PC-3 (cell line): Measurements from ENCODE around the gene AGAP1. TPM values are rescaled to one million over a fixed set of nuclear protein-coding genes. Genes with fewer than 3 reads are reported as not detected.

Source experiments
- ATAC-seq: fragments of 200-7000 bp; cut with Tn5 transposase; 2 replicates; pipeline ENCODE4 v1.9.1; 2020; ENCODE audit warnings: mild to moderate bottlenecking, moderate library complexity
- BruUV-seq: library from RNA; stranded (reverse); fragments of 400-500 nt; replicated peaks from 2 replicates; lab custom pipeline; 2021; lab: Mats Ljungman, UMichigan
- CTCF ChIA-PET: fragments of 300-600 bp; sonication (Branson Sonifier 250); formaldehyde crosslinking; loops from one replicate; lab custom pipeline; 2022; ENCODE audit warnings: antibody characterized with exemption; lab: Charles Lee
- POLR2A ChIA-PET: fragments of 300-600 bp; sonication (Branson Sonifier 250); formaldehyde crosslinking; loops from one replicate; lab custom pipeline; 2022; ENCODE audit warnings: antibody characterized with exemption; ENCODE audit not compliant: unreplicated experiment; lab: Charles Lee
- DNase-seq: peaks from one replicate; pipeline ENCODE4 v3.0.0-alpha.2; 2015
- H2AFZ ChIP-seq: fragments of 300-600 bp; sonication (generic); 2 replicates; pipeline ENCODE4 v1.6.0; 2016; ENCODE audit warnings: antibody characterized with exemption, low read length
- H3F3A ChIP-seq: fragments of 300-600 bp; sonication (generic); one replicate; pipeline ENCODE4 v1.6.0; 2017; ENCODE audit warnings: antibody characterized with exemption, low read length, control low read depth, mild to moderate bottlenecking; ENCODE audit not compliant: unreplicated experiment
- H3K27ac ChIP-seq: fragments of 300-600 bp; sonication (generic); 2 replicates; pipeline ENCODE4 v1.5.1; 2016; ENCODE audit warnings: mild to moderate bottlenecking, low read length
- H3K27me3 ChIP-seq: fragments of 300-600 bp; sonication (generic); 2 replicates; pipeline ENCODE4 v1.6.1; 2016; ENCODE audit warnings: low read length, mixed read lengths
- H3K36me3 ChIP-seq: fragments of 300-600 bp; sonication (generic); 2 replicates; pipeline ENCODE4 v1.6.1; 2016; ENCODE audit warnings: low read depth, mixed run types, low read length, mixed read lengths
- H3K4me1 ChIP-seq: fragments of 300-600 bp; sonication (generic); 2 replicates; pipeline ENCODE4 v1.5.1; 2016; ENCODE audit warnings: low read length; ENCODE audit not compliant: insufficient read depth
- H3K4me2 ChIP-seq: fragments of 300-600 bp; sonication (generic); 2 replicates; pipeline ENCODE4 v1.6.0; 2016; ENCODE audit warnings: low read length
- H3K4me3 ChIP-seq: fragments of 300-600 bp; sonication (generic); 2 replicates; pipeline ENCODE4 v1.5.1; 2016; ENCODE audit warnings: mild to moderate bottlenecking, low read length, mixed read lengths
- H3K79me2 ChIP-seq: fragments of 300-600 bp; sonication (generic); 2 replicates; pipeline ENCODE4 v1.6.1; 2017; ENCODE audit warnings: low read length, mixed read lengths
- H3K9ac ChIP-seq: fragments of 300-600 bp; sonication (generic); 2 replicates; pipeline ENCODE4 v1.6.0; 2016; ENCODE audit warnings: mild to moderate bottlenecking, low read length
- H3K9me2 ChIP-seq: fragments of 300-600 bp; sonication (generic); replicated peaks from 2 replicates; pipeline ENCODE4 v1.6.1; 2016; ENCODE audit warnings: mixed run types, low read length, mixed read lengths
- H3K9me3 ChIP-seq: fragments of 300-600 bp; sonication (generic); 2 replicates; pipeline ENCODE4 v1.6.1; 2016; ENCODE audit warnings: low read length, mixed read lengths
- H4K20me1 ChIP-seq: fragments of 300-600 bp; sonication (generic); 2 replicates; pipeline ENCODE4 v1.6.1; 2016; ENCODE audit warnings: low read length, mixed read lengths
- CTCF ChIP-seq: fragments of 300-600 bp; sonication (generic); conservative IDR thresholded peaks from 2 replicates; pipeline ENCODE4 v1.5.1; 2017; ENCODE audit warnings: antibody characterized with exemption, low read depth, mild to moderate bottlenecking, low read length
- EZH2phosphoT487 ChIP-seq: fragments of 300-600 bp; sonication (generic); IDR thresholded peaks from 2 replicates; pipeline ENCODE4 v1.6.1; 2018; ENCODE audit warnings: mild to moderate bottlenecking, antibody characterized with exemption, low read length, borderline replicate concordance
- intact Hi-C: fragments of 100-400 bp; cut with micrococcal nuclease; formaldehyde crosslinking; loops from 2 replicates; pipeline ENCODE4 v1.9.0; 2023
- total RNA-seq: library from RNA; depleted of rRNA; stranded (reverse); fragments of >200 nt; gene quantifications from 2 replicates; pipeline ENCODE4 v1.2.3, GENCODE V29; 2014

AGAP1 gene
- total RNA-seq, 1 experiment from 2014 or later: 31.0 TPM

GRCh38 chr2:236177967-236178889, 684.4 kb downstream of the AGAP1 start:
- intact Hi-C loops: no loop called here
- H3F3A ChIP-seq: no peaks in the 10 kb centered on the region
- no peaks in the 10 kb centered on the region for H3K79me2 ChIP-seq
- ChIA-PET CTCF (interaction anchor here (0.5 to 1.6 kb wide), 3 partner anchors 39 to 507 kb away, joined by 4 to 8 read pairs (median 4); no protein-coding TSS in a partner anchor), POLR2A (no interaction called here)
- H3K36me3 ChIP-seq: no peaks in the 10 kb centered on the region
- H3K9ac ChIP-seq: peak overlapping the region; percentile 67
- peak overlapping the region; percentile 80 for H3K4me3 ChIP-seq
- peak; percentile 77 for TF ChIP-seq CTCF
- no peak for TF ChIP-seq EZH2phosphoT487
- H3K9me2 ChIP-seq: no peaks in the 10 kb centered on the region
- ATAC-seq (peak; percentile 66), DNase-seq (peak; percentile 80)
- peak overlapping the region; percentile 15 for H3K27ac ChIP-seq
- peak overlapping the region; percentile 91 for H3K4me2 ChIP-seq
- H3K27me3 ChIP-seq: no peaks in the 10 kb centered on the region
- H3K4me1 ChIP-seq: peaks cover 14% of the 10 kb centered on the region
- H3K9me3 ChIP-seq: no peaks in the 10 kb centered on the region
- no TSS peak for BruUV-seq
- peak overlapping the region; percentile 96 for H2AFZ ChIP-seq
- H4K20me1 ChIP-seq: no peaks in the 10 kb centered on the region

GRCh38 chr2:236178890-236179235, 685.0 kb downstream of the AGAP1 start:
- Histone ChIP-seq H3K79me2 (no peaks in the 10 kb centered on the region), H3K4me2 (peak overlapping the region; percentile 91), H3K36me3 (no peaks in the 10 kb centered on the region), H3K9ac (peak overlapping the region; percentile 67), H3K4me1 (peaks cover 14% of the 10 kb centered on the region), H2AFZ (peak overlapping the region; percentile 96), H4K20me1 (no peaks in the 10 kb centered on the region), H3K9me3 (no peaks in the 10 kb centered on the region), H3K27me3 (no peaks in the 10 kb centered on the region), H3K27ac (peak overlapping the region; percentile 15), H3K9me2 (no peaks in the 10 kb centered on the region), H3F3A (no peaks in the 10 kb centered on the region), H3K4me3 (peak overlapping the region; percentile 80)
- ATAC-seq (0 out of 2 replicates have a peak, but pooled peaks have one; percentile 2), DNase-seq (peak; percentile 23)
- TF ChIP-seq CTCF: no peak
- TSS peak; percentile 66 for BruUV-seq
- ChIA-PET POLR2A (no interaction called here), CTCF (interaction anchor here (0.5 to 1.6 kb wide), 3 partner anchors 38 to 508 kb away, joined by 4 to 8 read pairs (median 4); no protein-coding TSS in a partner anchor)
- intact Hi-C loops: no loop called here
